K562 treated with DMSO at 1 percent for 12 hours (cell line): ENCODE results near the gene CISTR. TPM values are rescaled to one million over a fixed set of nuclear protein-coding genes. Genes with fewer than 3 reads are reported as not detected.

Experiments used
- total RNA-seq: library from RNA; unstranded; fragments of 300-600 nt; gene quantifications from 2 replicates; pipeline ENCODE4 v1.2.3, GENCODE V29; 2022; ENCODE audit not compliant: insufficient read depth

CISTR gene
- total RNA-seq: not detected in 2 replicates

GRCh38 chr12:53751336-53752191 is at the start of gene CISTR:
Gene CISTR (minus strand): TSS chr12:53751979.

GRCh38 chr12:53727310-53728041 is 24.3 kb downstream of the CISTR start, which contains the start of gene CALCOCO1:
Gene CALCOCO1 (minus strand): TSS chr12:53727452. CDS start chr12:53725242, 2,210 bp downstream.

Other genes starting within 250 kb of the CISTR start
- not detected in 2 replicates for gene NPFF, start 244.5 kb downstream of the CISTR start, total RNA-seq
- 3.7 and 15.8 TPM in 2 replicates for gene ATF7, start 125.6 kb downstream of the CISTR start, total RNA-seq
- gene ATP5MC2, start 75.9 kb downstream of the CISTR start, total RNA-seq: 487 and 568 TPM in 2 replicates
- gene CALCOCO1, start 24.5 kb downstream of the CISTR start, total RNA-seq: 11.7 and 34.7 TPM in 2 replicates
- 0.78 and 2.1 TPM in 2 replicates for gene HOXC13, start 186.9 kb upstream of the CISTR start, total RNA-seq
- 0.64 and 0.77 TPM in 2 replicates for gene HOXC12, start 202.9 kb upstream of the CISTR start, total RNA-seq
- gene HOXC11, start 221.1 kb upstream of the CISTR start, total RNA-seq: not detected in 2 replicates
- gene HOTAIR, start 223.0 kb upstream of the CISTR start, total RNA-seq: not detected in 2 replicates
- not detected in 2 replicates for gene HOXC10, start 233.2 kb upstream of the CISTR start, total RNA-seq
- 16.3 and 22.1 TPM in 2 replicates for gene HOXC9, start 248.2 kb upstream of the CISTR start, total RNA-seq